ENCODE measurements around the gene FSTL4. TPM values are rescaled to one million over a fixed set of nuclear protein-coding genes. Genes with fewer than 3 reads are reported as not detected.
A peak's percentile ranks its signal among the peaks of the same experiment; 100 is the strongest.

Gene FSTL4
- total and polyA plus RNA-seq, 2 donors: 0.99 to 1.2 TPM

DNA sequence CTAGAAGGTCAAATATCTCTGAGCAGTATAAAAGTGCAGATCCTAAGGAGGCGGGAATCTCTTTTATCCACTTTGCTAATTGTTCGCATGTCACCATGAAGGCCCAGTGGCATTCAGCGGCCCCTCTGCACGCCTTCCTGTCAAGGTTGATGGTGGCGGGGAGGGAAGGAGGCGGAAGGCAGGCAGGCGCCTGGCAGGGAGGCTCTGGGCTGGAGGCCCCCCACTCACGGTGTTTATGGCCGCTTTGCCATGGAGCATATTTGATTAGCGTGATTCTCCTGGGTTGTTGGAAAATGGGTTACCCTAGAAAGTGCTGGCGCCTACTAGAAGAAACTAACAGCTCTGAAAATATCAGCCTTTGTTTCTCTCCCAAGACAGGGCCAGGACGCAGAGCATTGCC lies 209.6 kb downstream of the FSTL4 start:
- DNase-seq (ENCODE audit: low read depth in 6 of 9, low spot score in 9 of 9): no peak
- no peak overlapping the region for H3K27ac ChIP-seq (ENCODE audit: low read depth in 1 of 2, low read length in 1 of 2)
- no peaks in the 10 kb centered on the region for H3K36me3 ChIP-seq (ENCODE audit: control insufficient read depth in 2 of 2, insufficient read depth in 2 of 2, low read length in 1 of 2)
- WGBS: 97% methylated on average over 12 of the region's 12 CpGs
- peaks cover 0 to 8% of the 10 kb centered on the region in 2 donors for H3K4me1 ChIP-seq (ENCODE audit: control insufficient read depth in 2 of 2, insufficient read depth in 2 of 2, low read length in 2 of 2)
- no peak overlapping the region for H3K4me3 ChIP-seq (ENCODE audit: low read length in 2 of 2)
- H3K27me3 ChIP-seq (ENCODE audit: control insufficient read depth in 2 of 2, insufficient read depth in 1 of 2, low read length in 1 of 2): no peaks in the 10 kb centered on the region
- no peaks in the 10 kb centered on the region for H3K9me3 ChIP-seq (ENCODE audit: control insufficient read depth in 2 of 2, insufficient read depth in 1 of 2, low read length in 1 of 2)

DNA sequence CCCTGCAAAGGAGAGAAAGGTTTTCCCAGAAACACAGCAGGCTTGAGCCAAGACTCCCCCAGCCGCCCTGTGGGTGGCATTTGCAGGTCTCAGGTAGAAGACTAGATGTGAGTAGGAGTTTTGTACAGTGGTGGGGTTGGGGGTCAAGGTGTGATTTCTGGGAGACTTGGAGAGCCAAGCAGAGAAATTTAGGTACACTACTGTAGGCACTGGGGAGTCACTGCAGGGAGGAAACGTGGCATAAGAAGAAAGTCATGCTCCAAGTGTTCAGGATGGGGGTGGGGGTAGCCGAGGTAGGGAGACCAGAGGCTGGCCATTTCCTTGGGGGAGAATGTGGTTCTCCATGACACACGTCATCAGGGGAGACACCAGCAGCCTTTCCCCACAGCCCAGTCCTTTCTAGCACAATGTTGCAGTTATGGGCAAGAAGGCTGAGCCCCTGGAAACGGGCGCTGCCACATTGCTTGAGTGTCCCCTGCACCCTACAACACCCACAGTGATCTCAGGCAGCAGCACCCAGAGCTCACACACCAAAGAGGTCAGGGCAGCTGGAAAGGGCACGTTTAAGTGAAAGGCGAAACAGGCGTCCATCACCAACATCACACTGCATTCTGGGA lies 210.5 kb downstream of the FSTL4 start:
- 90% methylated on average over 9 of the region's 9 CpGs for WGBS

DNA sequence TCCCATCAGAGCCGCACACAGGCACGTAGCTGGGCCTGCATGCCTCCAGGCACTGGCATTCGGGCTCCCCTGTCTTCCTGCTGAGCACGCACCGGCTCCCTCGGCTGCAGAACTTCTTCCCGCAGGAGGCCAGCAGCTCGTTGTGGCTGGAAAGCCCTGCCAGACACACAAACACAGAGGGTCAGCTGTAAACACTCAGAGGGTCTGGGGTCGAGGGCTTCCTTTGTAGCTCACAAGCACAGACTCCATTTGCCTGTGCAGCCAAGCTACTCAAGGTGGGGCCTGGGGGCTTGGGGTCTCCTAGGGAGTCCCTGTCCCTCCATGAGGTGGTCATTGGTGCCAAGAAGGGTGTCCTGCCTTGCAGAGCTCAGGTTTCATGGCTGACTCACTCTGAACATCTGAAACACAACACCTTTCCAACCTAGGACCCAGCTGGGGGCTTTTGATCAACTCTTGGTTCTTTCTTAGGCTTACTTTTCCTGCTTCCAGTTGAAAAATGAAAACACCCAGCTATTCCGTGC lies 211.4 kb downstream of the FSTL4 start:
- Histone ChIP-seq H3K36me3 (ENCODE audit: control insufficient read depth in 2 of 2, insufficient read depth in 2 of 2, low read length in 1 of 2) (no peaks in the 10 kb centered on the region), H3K27me3 (ENCODE audit: control insufficient read depth in 2 of 2, insufficient read depth in 1 of 2, low read length in 1 of 2) (no peaks in the 10 kb centered on the region), H3K27ac (ENCODE audit: low read depth in 1 of 2, low read length in 1 of 2) (no peak overlapping the region), H3K4me1 (ENCODE audit: control insufficient read depth in 2 of 2, insufficient read depth in 2 of 2, low read length in 2 of 2) (peaks cover 5 to 18% of the 10 kb centered on the region in 2 donors), H3K4me3 (ENCODE audit: low read length in 2 of 2) (no peak overlapping the region), H3K9me3 (ENCODE audit: control insufficient read depth in 2 of 2, insufficient read depth in 1 of 2, low read length in 1 of 2) (no peaks in the 10 kb centered on the region)
- 94% methylated on average over 10 of the region's 10 CpGs for WGBS
- DNase-seq (ENCODE audit: low read depth in 6 of 9, low spot score in 9 of 9): no peak

More for the DNA sequence above, 210.5 kb downstream of the FSTL4 start:
- no peaks in the 10 kb centered on the region for H3K9me3 ChIP-seq (ENCODE audit: control insufficient read depth in 2 of 2, insufficient read depth in 1 of 2, low read length in 1 of 2)
- no peaks in the 10 kb centered on the region for H3K36me3 ChIP-seq (ENCODE audit: control insufficient read depth in 2 of 2, insufficient read depth in 2 of 2, low read length in 1 of 2)
- H3K27ac ChIP-seq (ENCODE audit: low read depth in 1 of 2, low read length in 1 of 2): no peak overlapping the region
- peaks cover 3 to 11% of the 10 kb centered on the region in 2 donors for H3K4me1 ChIP-seq (ENCODE audit: control insufficient read depth in 2 of 2, insufficient read depth in 2 of 2, low read length in 2 of 2)
- DNase-seq (ENCODE audit: low read depth in 6 of 9, low spot score in 9 of 9): no peak
- no peaks in the 10 kb centered on the region for H3K27me3 ChIP-seq (ENCODE audit: control insufficient read depth in 2 of 2, insufficient read depth in 1 of 2, low read length in 1 of 2)
- no peak overlapping the region for H3K4me3 ChIP-seq (ENCODE audit: low read length in 2 of 2)

DNA sequence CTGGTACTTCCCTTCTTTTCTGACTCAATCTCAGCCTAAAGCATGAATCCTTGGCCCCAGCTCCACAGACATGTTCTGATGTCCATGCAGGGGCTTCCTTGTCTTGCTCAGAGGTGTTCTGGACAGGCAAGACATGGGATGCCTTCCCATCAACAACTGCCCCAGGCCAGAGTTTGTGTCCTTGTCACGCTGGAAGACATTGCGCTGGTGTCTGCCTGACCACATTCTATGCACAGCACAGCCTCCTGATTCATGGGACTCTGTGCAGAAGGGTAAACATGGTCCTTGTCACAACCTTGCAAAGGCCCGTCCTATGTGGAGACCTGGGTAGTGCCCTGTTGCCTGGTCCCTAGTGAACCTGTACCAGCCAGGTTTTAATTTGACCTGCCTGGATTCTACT lies 212.2 kb downstream of the FSTL4 start:
- no peaks in the 10 kb centered on the region for H3K9me3 ChIP-seq (ENCODE audit: control insufficient read depth in 2 of 2, insufficient read depth in 1 of 2, low read length in 1 of 2)
- DNase-seq (ENCODE audit: low read depth in 6 of 9, low spot score in 9 of 9): no peak
- no peaks in the 10 kb centered on the region for H3K27me3 ChIP-seq (ENCODE audit: control insufficient read depth in 2 of 2, insufficient read depth in 1 of 2, low read length in 1 of 2)
- peaks cover 5 to 18% of the 10 kb centered on the region in 2 donors for H3K4me1 ChIP-seq (ENCODE audit: control insufficient read depth in 2 of 2, insufficient read depth in 2 of 2, low read length in 2 of 2)
- H3K27ac ChIP-seq (ENCODE audit: low read depth in 1 of 2, low read length in 1 of 2): no peak overlapping the region
- 97% methylated on average over 3 of the region's 3 CpGs for WGBS
- H3K36me3 ChIP-seq (ENCODE audit: control insufficient read depth in 2 of 2, insufficient read depth in 2 of 2, low read length in 1 of 2): no peaks in the 10 kb centered on the region
- H3K4me3 ChIP-seq (ENCODE audit: low read length in 2 of 2): no peak overlapping the region

DNA sequence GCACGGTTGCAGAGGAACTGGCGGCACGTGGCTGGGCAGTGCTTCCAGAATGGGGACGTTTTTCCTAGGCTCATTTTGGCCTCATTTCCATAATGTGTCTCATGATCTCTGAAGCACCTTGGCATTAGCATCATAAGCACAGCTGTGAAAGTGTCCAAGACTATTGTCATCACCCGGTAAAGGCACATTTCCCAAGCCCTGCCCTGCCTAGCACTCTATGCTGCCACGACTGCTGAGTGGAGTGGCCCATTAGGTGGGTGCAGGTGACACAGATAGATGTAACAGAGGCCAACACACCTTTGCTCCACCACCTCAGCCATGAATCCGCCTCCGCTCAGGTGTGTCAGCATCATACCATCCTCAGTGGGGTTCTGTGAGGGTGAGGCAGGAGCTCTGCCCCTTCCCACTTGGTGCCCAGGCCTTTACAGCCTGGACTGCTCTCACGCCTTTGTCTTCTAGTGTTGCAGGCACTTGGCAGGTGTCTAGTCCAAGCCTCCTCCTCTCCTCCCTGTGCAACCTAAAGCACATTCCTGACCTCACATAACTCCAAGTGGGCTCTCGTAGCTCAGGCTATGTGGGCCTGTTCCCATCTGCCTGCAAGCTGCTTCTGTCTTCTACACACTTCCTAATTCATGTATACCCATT lies 213.0 kb downstream of the FSTL4 start:
- Histone ChIP-seq H3K27me3 (ENCODE audit: control insufficient read depth in 2 of 2, insufficient read depth in 1 of 2, low read length in 1 of 2) (no peaks in the 10 kb centered on the region), H3K4me3 (ENCODE audit: low read length in 2 of 2) (no peak overlapping the region), H3K9me3 (ENCODE audit: control insufficient read depth in 2 of 2, insufficient read depth in 1 of 2, low read length in 1 of 2) (no peaks in the 10 kb centered on the region), H3K36me3 (ENCODE audit: control insufficient read depth in 2 of 2, insufficient read depth in 2 of 2, low read length in 1 of 2) (no peaks in the 10 kb centered on the region), H3K4me1 (ENCODE audit: control insufficient read depth in 2 of 2, insufficient read depth in 2 of 2, low read length in 2 of 2) (peaks cover 5 to 18% of the 10 kb centered on the region in 2 donors), H3K27ac (ENCODE audit: low read depth in 1 of 2, low read length in 1 of 2) (no peak overlapping the region)
- WGBS: 92% methylated on average over 10 of the region's 10 CpGs
- no peak for DNase-seq (ENCODE audit: low read depth in 6 of 9, low spot score in 9 of 9)

DNA sequence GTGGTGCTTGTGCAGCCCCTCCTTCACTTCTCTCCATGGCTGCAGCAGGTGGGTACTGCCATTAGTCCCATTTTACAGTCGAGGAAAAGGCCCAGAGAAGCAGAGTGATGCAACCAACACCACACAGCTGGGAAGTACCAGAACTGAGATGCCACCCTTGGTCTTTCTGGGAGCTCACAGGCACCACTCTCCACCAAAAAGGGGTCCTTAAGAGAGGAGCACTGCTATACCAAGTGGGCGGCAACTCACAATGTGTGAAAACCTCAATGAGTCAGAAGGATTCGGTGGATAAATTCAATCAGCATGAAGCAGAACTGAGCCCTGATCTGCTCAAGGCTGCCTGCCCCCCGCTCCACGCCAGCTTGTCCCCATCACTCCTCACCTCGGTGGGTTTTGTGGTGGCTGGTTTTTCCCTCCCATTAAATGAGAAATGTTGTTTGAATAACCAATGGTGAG lies 213.7 kb downstream of the FSTL4 start:
- DNase-seq (ENCODE audit: low read depth in 6 of 9, low spot score in 9 of 9): no peak
- no peak overlapping the region for H3K4me3 ChIP-seq (ENCODE audit: low read length in 2 of 2)

DNA sequence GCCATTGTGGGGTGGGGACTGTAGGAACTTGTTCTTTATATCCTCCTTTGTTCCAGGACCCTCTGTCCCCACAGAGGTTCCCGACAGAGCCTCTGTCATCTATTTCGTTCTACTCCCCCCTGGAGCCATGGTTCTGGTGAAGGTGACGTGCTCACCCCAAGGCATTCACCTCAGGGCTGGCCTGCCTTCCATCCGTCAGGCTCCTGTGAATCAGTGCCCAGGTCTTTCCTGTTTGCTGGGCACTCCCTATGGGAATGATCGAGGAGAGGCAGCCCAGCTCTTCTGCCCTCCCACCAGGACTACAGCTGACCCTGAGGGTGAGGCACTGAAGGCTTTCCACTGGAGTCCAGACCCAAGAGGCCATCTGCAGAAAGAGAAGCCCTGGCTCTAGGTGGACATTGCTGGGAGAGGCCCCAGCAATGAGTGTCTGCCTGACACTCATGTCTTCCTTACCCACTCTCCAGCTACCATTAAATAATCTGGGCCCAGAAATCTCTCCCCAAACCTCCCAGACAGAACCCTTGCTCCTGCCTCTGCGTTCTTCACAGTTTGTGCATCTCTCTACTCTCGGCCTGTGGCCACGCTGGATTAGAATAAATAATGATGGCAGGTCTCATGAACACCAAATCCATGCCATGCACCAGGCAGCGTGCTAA lies 214.2 kb downstream of the FSTL4 start:
- Histone ChIP-seq H3K4me3 (ENCODE audit: low read length in 2 of 2) (no peak overlapping the region), H3K4me1 (ENCODE audit: control insufficient read depth in 2 of 2, insufficient read depth in 2 of 2, low read length in 2 of 2) (peaks cover 5 to 18% of the 10 kb centered on the region in 2 donors), H3K27ac (ENCODE audit: low read depth in 1 of 2, low read length in 1 of 2) (no peak overlapping the region), H3K27me3 (ENCODE audit: control insufficient read depth in 2 of 2, insufficient read depth in 1 of 2, low read length in 1 of 2) (no peaks in the 10 kb centered on the region), H3K9me3 (ENCODE audit: control insufficient read depth in 2 of 2, insufficient read depth in 1 of 2, low read length in 1 of 2) (no peaks in the 10 kb centered on the region), H3K36me3 (ENCODE audit: control insufficient read depth in 2 of 2, insufficient read depth in 2 of 2, low read length in 1 of 2) (no peaks in the 10 kb centered on the region)
- WGBS: 97% methylated on average over 9 of the region's 9 CpGs
- DNase-seq (ENCODE audit: low read depth in 6 of 9, low spot score in 9 of 9): no peak

More for the DNA sequence above, 213.7 kb downstream of the FSTL4 start:
- Histone ChIP-seq H3K36me3 (ENCODE audit: control insufficient read depth in 2 of 2, insufficient read depth in 2 of 2, low read length in 1 of 2) (no peaks in the 10 kb centered on the region), H3K27me3 (ENCODE audit: control insufficient read depth in 2 of 2, insufficient read depth in 1 of 2, low read length in 1 of 2) (no peaks in the 10 kb centered on the region), H3K9me3 (ENCODE audit: control insufficient read depth in 2 of 2, insufficient read depth in 1 of 2, low read length in 1 of 2) (no peaks in the 10 kb centered on the region), H3K27ac (ENCODE audit: low read depth in 1 of 2, low read length in 1 of 2) (no peak overlapping the region), H3K4me1 (ENCODE audit: control insufficient read depth in 2 of 2, insufficient read depth in 2 of 2, low read length in 2 of 2) (peaks cover 5 to 18% of the 10 kb centered on the region in 2 donors)
- 87% methylated on average over 6 of the region's 6 CpGs for WGBS

DNA sequence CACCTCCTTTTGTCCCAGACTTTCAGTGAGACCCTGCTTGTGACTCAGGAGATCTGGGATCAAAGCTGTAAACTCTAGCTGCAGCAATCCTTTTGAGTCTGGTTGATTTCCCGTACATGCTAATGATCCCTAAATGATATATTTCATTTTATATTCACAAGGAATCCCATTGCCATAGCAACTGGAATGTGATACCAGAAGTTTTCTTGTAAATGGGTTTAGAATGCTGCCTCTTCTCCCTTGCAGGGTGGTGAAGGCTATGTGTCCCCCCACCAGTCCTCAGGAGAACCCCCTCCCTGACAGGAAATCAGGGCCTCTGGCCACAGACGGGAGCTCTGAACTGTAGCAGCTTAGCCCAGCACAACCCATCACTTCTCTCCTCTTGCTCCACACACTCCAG lies 215.0 kb downstream of the FSTL4 start:
- Histone ChIP-seq H3K27me3 (ENCODE audit: control insufficient read depth in 2 of 2, insufficient read depth in 1 of 2, low read length in 1 of 2) (no peaks in the 10 kb centered on the region), H3K36me3 (ENCODE audit: control insufficient read depth in 2 of 2, insufficient read depth in 2 of 2, low read length in 1 of 2) (no peaks in the 10 kb centered on the region), H3K4me1 (ENCODE audit: control insufficient read depth in 2 of 2, insufficient read depth in 2 of 2, low read length in 2 of 2) (peaks cover 5 to 18% of the 10 kb centered on the region in 2 donors), H3K27ac (ENCODE audit: low read depth in 1 of 2, low read length in 1 of 2) (no peak overlapping the region), H3K9me3 (ENCODE audit: control insufficient read depth in 2 of 2, insufficient read depth in 1 of 2, low read length in 1 of 2) (no peaks in the 10 kb centered on the region), H3K4me3 (ENCODE audit: low read length in 2 of 2) (no peak overlapping the region)
- DNase-seq (ENCODE audit: low read depth in 6 of 9, low spot score in 9 of 9): no peak
- WGBS: 34% methylated on average over 2 of the region's 2 CpGs

DNA sequence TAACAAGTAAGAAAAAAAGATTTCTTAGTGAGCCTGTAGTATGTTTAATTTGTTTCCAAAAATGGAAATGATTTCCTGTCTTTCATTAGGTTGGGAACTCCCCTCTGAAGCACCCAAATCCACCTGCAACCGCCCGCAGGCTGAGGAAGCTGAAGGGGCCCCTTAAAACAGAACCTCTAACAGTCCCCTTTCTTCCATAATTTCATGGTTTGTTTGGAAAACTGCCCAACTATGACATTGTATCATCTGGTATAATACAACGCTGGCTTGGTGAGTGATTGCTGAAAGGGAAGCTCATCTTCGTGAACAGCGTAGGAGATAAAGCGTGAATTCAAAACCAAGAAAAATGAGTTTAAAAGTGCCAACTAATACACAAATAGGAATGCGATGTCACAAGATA lies 215.5 kb downstream of the FSTL4 start:
- 21% methylated on average over 7 of the region's 7 CpGs for WGBS
- no peak overlapping the region for H3K4me3 ChIP-seq (ENCODE audit: low read length in 2 of 2)
- peak in 3 of 9 donors; percentile 1 to 46 (median 13) for DNase-seq (ENCODE audit: low read depth in 6 of 9, low spot score in 9 of 9)
- no peaks in the 10 kb centered on the region for H3K36me3 ChIP-seq (ENCODE audit: control insufficient read depth in 2 of 2, insufficient read depth in 2 of 2, low read length in 1 of 2)
- no peaks in the 10 kb centered on the region for H3K27me3 ChIP-seq (ENCODE audit: control insufficient read depth in 2 of 2, insufficient read depth in 1 of 2, low read length in 1 of 2)
- H3K9me3 ChIP-seq (ENCODE audit: control insufficient read depth in 2 of 2, insufficient read depth in 1 of 2, low read length in 1 of 2): no peaks in the 10 kb centered on the region
- peaks cover 5 to 18% of the 10 kb centered on the region in 2 donors for H3K4me1 ChIP-seq (ENCODE audit: control insufficient read depth in 2 of 2, insufficient read depth in 2 of 2, low read length in 2 of 2)
- peak overlapping the region in 1 of 2 donors; percentile 38 for H3K27ac ChIP-seq (ENCODE audit: low read depth in 1 of 2, low read length in 1 of 2)

Measured in thymus (tissue), 11 donors.